HCT116 (cell line): ENCODE measurements around the gene IGSF3. TPM values are rescaled to one million over a fixed set of nuclear protein-coding genes. Genes with fewer than 3 reads are reported as not detected.

ENCODE experiments used
- ATAC-seq: fragments of 200-7000 bp; cut with Tn5 transposase; 2 replicates; pipeline ENCODE4 v1.9.1; 2020; ENCODE audit warnings: mild to moderate bottlenecking, moderate library complexity
- BruUV-seq: library from RNA; stranded (reverse); fragments of 400-500 nt; replicated peaks from 2 replicates; lab custom pipeline; 2021; lab: Mats Ljungman, UMichigan
- CTCF ChIA-PET: fragments of 300-600 bp; sonication (Branson Sonifier 250); formaldehyde crosslinking; loops from one replicate; lab custom pipeline; 2021; ENCODE audit warnings: antibody characterized with exemption; lab: Charles Lee
- POLR2A ChIA-PET: fragments of 300-600, 350-600 bp; sonication (Branson Sonifier 250); formaldehyde crosslinking; loops from one replicate; lab custom pipeline; 2021; ENCODE audit warnings: antibody characterized with exemption; lab: Charles Lee
- RAD21 ChIA-PET, 2 experiments: fragments of 300-600 bp; sonication (Branson Sonifier 250); formaldehyde crosslinking; loops; one replicate each; lab custom pipeline; 2023; ENCODE audit warnings: low total read pairs in 2 of 2; ENCODE audit not compliant: uncharacterized antibody in 2 of 2, unreplicated experiment in 2 of 2, low non-redundant PET in 1 of 2; lab: Charles Lee
- DNase-seq: peaks from one replicate; pipeline ENCODE4 v3.0.0-alpha.2; 2010; ENCODE audit warnings: low read depth, low spot score
- H2AFZ ChIP-seq: fragments of 200-600 bp; shearing (Covaris generic), sonication (generic); 2 replicates; pipeline ENCODE4 v1.6.1; 2017; ENCODE audit warnings: low read depth, mixed run types, mixed read lengths, antibody characterized with exemption, low read length; ENCODE audit not compliant: poor library complexity, severe bottlenecking
- H3K27ac ChIP-seq: 2 replicates; pipeline ENCODE4 v1.5.1; 2012; ENCODE audit warnings: low read depth, low read length
- H3K27me3 ChIP-seq: fragments of 200-600 bp; sonication (generic); 2 replicates; pipeline ENCODE4 v1.6.1; 2016; ENCODE audit warnings: mixed run types, low read length, mixed read lengths; ENCODE audit not compliant: insufficient read depth
- H3K36me3 ChIP-seq, 2 experiments: fragments of 200-500 bp in 1 of 2; fragments of 200-600 bp in 1 of 2; sonication (Bioruptor generic) in 1 of 2; sonication (generic) in 1 of 2; 2 replicates each; pipeline versions ENCODE4 v1.5.1 to v1.6.1; 2014 to 2016; ENCODE audit warnings: low read length in 2 of 2, inconsistent platforms in 1 of 2, mixed read lengths in 1 of 2, mixed run types in 1 of 2; ENCODE audit not compliant: insufficient read depth in 2 of 2, control insufficient read depth in 1 of 2
- H3K4me1 ChIP-seq, 2 experiments: fragments of 200-600 bp in 1 of 2; sonication (generic) in 1 of 2; 2 replicates each; pipeline versions ENCODE4 v1.5.1 to v1.6.1; 2012 to 2017; ENCODE audit warnings: low read length in 2 of 2, inconsistent platforms in 1 of 2, mild to moderate bottlenecking in 1 of 2, mixed read lengths in 1 of 2, mixed run types in 1 of 2, moderate library complexity in 1 of 2; ENCODE audit not compliant: insufficient read depth in 2 of 2, control insufficient read depth in 1 of 2
- H3K4me2 ChIP-seq: fragments of 200-600 bp; sonication (generic); 2 replicates; pipeline ENCODE4 v1.6.1; 2017; ENCODE audit warnings: mixed run types, low read length, mixed read lengths
- H3K4me3 ChIP-seq, 2 experiments: fragments of 200-600 bp in 1 of 2; sonication (generic) in 1 of 2; replicated peaks in 1 of 2; 2 replicates each; pipeline ENCODE4 v1.5.1; 2011 to 2016; ENCODE audit warnings: low read length in 2 of 2, control low read depth in 1 of 2, low read depth in 1 of 2, mild to moderate bottlenecking in 1 of 2, mixed read lengths in 1 of 2, mixed run types in 1 of 2
- H3K79me2 ChIP-seq: fragments of 200-600 bp; sonication (generic); 2 replicates; pipeline ENCODE4 v1.6.1; 2017; ENCODE audit warnings: mild to moderate bottlenecking, mixed run types, low read length, moderate library complexity, mixed read lengths; ENCODE audit not compliant: insufficient read depth
- H3K9ac ChIP-seq: fragments of 200-600 bp; sonication (generic); 2 replicates; pipeline ENCODE4 v1.6.1; 2016; ENCODE audit warnings: low read length, mixed read lengths
- H3K9me2 ChIP-seq: fragments of 200-600 bp; sonication (generic), shearing (Covaris generic); 2 replicates; pipeline ENCODE4 v1.6.1; 2017; ENCODE audit warnings: mixed run types, mild to moderate bottlenecking, moderate library complexity; ENCODE audit not compliant: insufficient read depth
- H3K9me3 ChIP-seq, 2 experiments: fragments of 200-500 bp in 1 of 2; fragments of 200-600 bp in 1 of 2; sonication (Bioruptor generic) in 1 of 2; sonication (generic) in 1 of 2; 2 replicates each; pipeline ENCODE4 v1.6.1; 2014 to 2017; ENCODE audit warnings: low read length in 2 of 2, mixed read lengths in 2 of 2, inconsistent platforms in 1 of 2, low read depth in 1 of 2, mild to moderate bottlenecking in 1 of 2, mixed run types in 1 of 2, moderate library complexity in 1 of 2; ENCODE audit not compliant: control insufficient read depth in 1 of 2, insufficient read depth in 1 of 2
- H4K20me1 ChIP-seq: fragments of 200-600 bp; sonication (generic), shearing (Covaris generic); 2 replicates; pipeline ENCODE4 v1.6.1; 2017; ENCODE audit warnings: mixed run types, mild to moderate bottlenecking, moderate library complexity; ENCODE audit not compliant: insufficient read depth
- CBX3 ChIP-seq: IDR thresholded peaks from 2 replicates; pipeline ENCODE4 v1.6.1; 2012; ENCODE audit warnings: low read depth
- CEBPB ChIP-seq: IDR thresholded peaks from 2 replicates; pipeline ENCODE4 v1.6.1; 2012; ENCODE audit warnings: low read depth
- EGR1 ChIP-seq: IDR thresholded peaks from 2 replicates; pipeline ENCODE4 v1.6.1; 2012; ENCODE audit warnings: low read depth
- ELF1 ChIP-seq: IDR thresholded peaks from 2 replicates; pipeline ENCODE4 v1.6.1; 2012; ENCODE audit warnings: low read depth, borderline replicate concordance
- EZH2phosphoT487 ChIP-seq: fragments of 200-600 bp; IDR thresholded peaks from 2 replicates; pipeline ENCODE4 v1.6.1; 2018; ENCODE audit warnings: antibody characterized with exemption, borderline replicate concordance
- FOSL1 ChIP-seq: IDR thresholded peaks from 2 replicates; pipeline ENCODE4 v1.6.1; 2012; ENCODE audit warnings: low read depth
- JUND ChIP-seq: IDR thresholded peaks from 2 replicates; pipeline ENCODE4 v1.6.1; 2012
- POLR2A ChIP-seq: IDR thresholded peaks from 2 replicates; pipeline ENCODE4 v1.7.0; 2011; ENCODE audit warnings: borderline replicate concordance; ENCODE audit not compliant: insufficient read depth, insufficient read length; ENCODE audit errors: extremely low read depth
- POLR2AphosphoS5 ChIP-seq: IDR thresholded peaks from 2 replicates; pipeline ENCODE4 v1.6.1; 2011; ENCODE audit warnings: mild to moderate bottlenecking, low read depth, low read length, moderate library complexity
- SIN3A ChIP-seq: IDR thresholded peaks from 2 replicates; pipeline ENCODE4 v1.6.1; 2012; ENCODE audit warnings: low read depth
- SRF ChIP-seq: IDR thresholded peaks from 2 replicates; pipeline ENCODE4 v1.6.1; 2012; ENCODE audit warnings: low read depth
- TCF7L2 ChIP-seq: IDR thresholded peaks from 2 replicates; pipeline ENCODE4 v1.7.0; 2011; ENCODE audit warnings: borderline replicate concordance, inconsistent platforms; ENCODE audit not compliant: insufficient read depth, insufficient read length; ENCODE audit errors: extremely low read depth
- YY1 ChIP-seq: IDR thresholded peaks from 2 replicates; pipeline ENCODE4 v1.6.1; 2011; ENCODE audit warnings: low read length, low read depth, moderate library complexity, mild to moderate bottlenecking; ENCODE audit not compliant: insufficient replicate concordance; ENCODE audit errors: extremely low read depth
- ZNF274 ChIP-seq: fragments of 200-500 bp; sonication (Bioruptor generic); IDR thresholded peaks from 2 replicates; pipeline ENCODE4 v1.6.1; 2014; ENCODE audit warnings: mild to moderate bottlenecking, low read depth, low read length, inconsistent platforms
- intact Hi-C: fragments of 100-400 bp; cut with micrococcal nuclease; formaldehyde crosslinking; loops from 2 replicates; pipeline ENCODE4 v1.10.0; 2022
- total RNA-seq: library from RNA; stranded (reverse); gene quantifications from one replicate; pipeline ENCODE4 v1.2.1, GENCODE V29; 2021; ENCODE audit not compliant: unreplicated experiment
- TF ChIP-seq, protein P1 (sequence below): IDR thresholded peaks from 2 replicates; pipeline ENCODE4 v1.6.1; 2012
- TF ChIP-seq, protein P2 (sequence below): IDR thresholded peaks from 2 replicates; pipeline ENCODE4 v1.6.1; 2012; ENCODE audit warnings: low read depth
- TF ChIP-seq, protein P3 (sequence below): IDR thresholded peaks from 2 replicates; pipeline ENCODE4 v1.6.1; 2011; ENCODE audit warnings: mild to moderate bottlenecking, low read length, moderate library complexity; ENCODE audit not compliant: insufficient replicate concordance; ENCODE audit errors: extremely low read depth

IGSF3 gene
- total RNA-seq, 1 experiment from 2014 or later = 18.6 TPM

- no peak for TF ChIP-seq TCF7L2
- TF ChIP-seq SIN3A = no peak
- no peak for TF ChIP-seq POLR2A
- TF ChIP-seq EZH2phosphoT487 = no peak
- no peak for TF ChIP-seq JUND
- no peak for TF ChIP-seq FOSL1
- no peak for TF ChIP-seq YY1
- TF ChIP-seq, protein P1, sequence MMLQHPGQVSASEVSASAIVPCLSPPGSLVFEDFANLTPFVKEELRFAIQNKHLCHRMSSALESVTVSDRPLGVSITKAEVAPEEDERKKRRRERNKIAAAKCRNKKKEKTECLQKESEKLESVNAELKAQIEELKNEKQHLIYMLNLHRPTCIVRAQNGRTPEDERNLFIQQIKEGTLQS = no peak
These were observed 12.5 kb upstream of the IGSF3 start (continued) for GRCh38 chr1:116679828-116680628.

DNA sequence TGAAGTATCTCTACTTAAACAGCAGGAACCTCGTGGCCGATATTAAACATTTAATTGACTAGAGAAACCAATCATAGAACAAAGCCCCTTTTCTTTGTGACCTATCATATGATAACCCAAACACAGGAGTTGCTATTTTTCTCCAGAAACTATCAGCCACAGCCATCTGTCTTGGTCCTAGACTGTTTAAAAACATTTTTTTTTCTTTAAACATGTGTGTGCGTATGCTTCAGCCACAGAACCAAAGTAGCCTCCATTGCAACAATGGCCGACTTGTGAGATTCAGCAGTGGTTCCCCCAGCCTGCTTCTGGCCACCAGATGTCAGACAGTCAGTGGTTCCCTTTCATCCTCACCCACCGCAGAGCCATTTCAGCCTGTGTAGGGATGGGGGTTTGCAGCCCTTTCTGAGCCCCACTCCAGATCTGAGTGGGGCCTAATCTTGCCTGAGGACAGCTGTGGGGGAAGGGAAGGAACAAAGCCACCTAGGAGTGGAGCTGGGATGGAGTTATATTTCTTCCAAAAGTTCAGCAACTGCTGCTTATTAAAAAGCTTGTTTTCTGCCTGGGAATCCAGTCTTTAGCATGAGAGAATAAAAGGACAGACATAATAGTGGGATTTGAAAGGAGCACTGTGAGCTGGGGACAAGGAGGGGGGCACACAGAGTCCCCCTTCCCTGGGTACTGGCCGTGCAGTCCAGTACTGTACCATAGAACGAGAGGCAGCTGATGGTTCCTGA is 11.7 kb upstream of the IGSF3 start:
- ATAC-seq (no peak), DNase-seq (no peak)
- no peaks in the 10 kb centered on the region for H3K9me3 ChIP-seq
- no peak overlapping the region for H3K4me2 ChIP-seq
- no peaks in the 10 kb centered on the region for H4K20me1 ChIP-seq
- ChIA-PET CTCF (no interaction called here), POLR2A (no interaction called here), RAD21 (no interaction called here)
- H3K79me2 ChIP-seq = no peaks in the 10 kb centered on the region
- no peaks in the 10 kb centered on the region for H3K27me3 ChIP-seq
- BruUV-seq = no TSS peak
- no peak overlapping the region for H2AFZ ChIP-seq
- no peak overlapping the region for H3K27ac ChIP-seq
- no peaks in the 10 kb centered on the region for H3K9me2 ChIP-seq
- H3K4me1 ChIP-seq = no peaks in the 10 kb centered on the region
- no peak overlapping the region for H3K9ac ChIP-seq
- H3K4me3 ChIP-seq = no peak overlapping the region
- intact Hi-C loops = no loop called here
- H3K36me3 ChIP-seq = no peaks in the 10 kb centered on the region
- TF ChIP-seq JUND = no peak
- TF ChIP-seq, protein P1 = no peak
- TF ChIP-seq YY1 = no peak
- TF ChIP-seq, protein P2, sequence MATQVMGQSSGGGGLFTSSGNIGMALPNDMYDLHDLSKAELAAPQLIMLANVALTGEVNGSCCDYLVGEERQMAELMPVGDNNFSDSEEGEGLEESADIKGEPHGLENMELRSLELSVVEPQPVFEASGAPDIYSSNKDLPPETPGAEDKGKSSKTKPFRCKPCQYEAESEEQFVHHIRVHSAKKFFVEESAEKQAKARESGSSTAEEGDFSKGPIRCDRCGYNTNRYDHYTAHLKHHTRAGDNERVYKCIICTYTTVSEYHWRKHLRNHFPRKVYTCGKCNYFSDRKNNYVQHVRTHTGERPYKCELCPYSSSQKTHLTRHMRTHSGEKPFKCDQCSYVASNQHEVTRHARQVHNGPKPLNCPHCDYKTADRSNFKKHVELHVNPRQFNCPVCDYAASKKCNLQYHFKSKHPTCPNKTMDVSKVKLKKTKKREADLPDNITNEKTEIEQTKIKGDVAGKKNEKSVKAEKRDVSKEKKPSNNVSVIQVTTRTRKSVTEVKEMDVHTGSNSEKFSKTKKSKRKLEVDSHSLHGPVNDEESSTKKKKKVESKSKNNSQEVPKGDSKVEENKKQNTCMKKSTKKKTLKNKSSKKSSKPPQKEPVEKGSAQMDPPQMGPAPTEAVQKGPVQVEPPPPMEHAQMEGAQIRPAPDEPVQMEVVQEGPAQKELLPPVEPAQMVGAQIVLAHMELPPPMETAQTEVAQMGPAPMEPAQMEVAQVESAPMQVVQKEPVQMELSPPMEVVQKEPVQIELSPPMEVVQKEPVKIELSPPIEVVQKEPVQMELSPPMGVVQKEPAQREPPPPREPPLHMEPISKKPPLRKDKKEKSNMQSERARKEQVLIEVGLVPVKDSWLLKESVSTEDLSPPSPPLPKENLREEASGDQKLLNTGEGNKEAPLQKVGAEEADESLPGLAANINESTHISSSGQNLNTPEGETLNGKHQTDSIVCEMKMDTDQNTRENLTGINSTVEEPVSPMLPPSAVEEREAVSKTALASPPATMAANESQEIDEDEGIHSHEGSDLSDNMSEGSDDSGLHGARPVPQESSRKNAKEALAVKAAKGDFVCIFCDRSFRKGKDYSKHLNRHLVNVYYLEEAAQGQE = no peak
- TF ChIP-seq POLR2AphosphoS5 = no peak
- no peak for TF ChIP-seq EZH2phosphoT487
- no peak for TF ChIP-seq SRF
- TF ChIP-seq ELF1 = no peak
- TF ChIP-seq FOSL1 = no peak
- TF ChIP-seq POLR2A = no peak
- no peak for TF ChIP-seq CEBPB
- TF ChIP-seq, protein P3, sequence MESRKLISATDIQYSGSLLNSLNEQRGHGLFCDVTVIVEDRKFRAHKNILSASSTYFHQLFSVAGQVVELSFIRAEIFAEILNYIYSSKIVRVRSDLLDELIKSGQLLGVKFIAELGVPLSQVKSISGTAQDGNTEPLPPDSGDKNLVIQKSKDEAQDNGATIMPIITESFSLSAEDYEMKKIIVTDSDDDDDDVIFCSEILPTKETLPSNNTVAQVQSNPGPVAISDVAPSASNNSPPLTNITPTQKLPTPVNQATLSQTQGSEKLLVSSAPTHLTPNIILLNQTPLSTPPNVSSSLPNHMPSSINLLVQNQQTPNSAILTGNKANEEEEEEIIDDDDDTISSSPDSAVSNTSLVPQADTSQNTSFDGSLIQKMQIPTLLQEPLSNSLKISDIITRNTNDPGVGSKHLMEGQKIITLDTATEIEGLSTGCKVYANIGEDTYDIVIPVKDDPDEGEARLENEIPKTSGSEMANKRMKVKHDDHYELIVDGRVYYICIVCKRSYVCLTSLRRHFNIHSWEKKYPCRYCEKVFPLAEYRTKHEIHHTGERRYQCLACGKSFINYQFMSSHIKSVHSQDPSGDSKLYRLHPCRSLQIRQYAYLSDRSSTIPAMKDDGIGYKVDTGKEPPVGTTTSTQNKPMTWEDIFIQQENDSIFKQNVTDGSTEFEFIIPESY = no peak
- no peak for TF ChIP-seq EGR1
- no peak for TF ChIP-seq ZNF274
- no peak for TF ChIP-seq CBX3
